SK-N-MC (cell line): Measurements from ENCODE around the gene RTN1.

Experiments used
- DNase-seq: peaks from one replicate; pipeline ENCODE4 v3.0.0-alpha.2; 2011; ENCODE audit warnings: low read depth, low spot score
- H3K27ac ChIP-seq: fragments of 200-600 bp; sonication (generic); 2 replicates; pipeline ENCODE4 v1.5.1; 2016; ENCODE audit warnings: mixed run types
- H3K36me3 ChIP-seq: fragments of 200-600 bp; sonication (generic); 2 replicates; pipeline ENCODE4 v1.6.1; 2017; ENCODE audit warnings: antibody characterized with exemption, low read length, mixed read lengths; ENCODE audit not compliant: insufficient read depth
- H3K4me3 ChIP-seq: fragments of 200-600 bp; sonication (generic); 2 replicates; pipeline ENCODE4 v1.5.1; 2016
- H3K9ac ChIP-seq: fragments of 200-600 bp; sonication (generic); 2 replicates; pipeline ENCODE4 v1.8.0; 2017; ENCODE audit warnings: mixed run types, mixed read lengths; ENCODE audit not compliant: insufficient read length
- H3K9me3 ChIP-seq: fragments of 200-600 bp; sonication (generic); 2 replicates; pipeline ENCODE4 v1.6.1; 2017; ENCODE audit warnings: low read depth, mild to moderate bottlenecking, antibody characterized with exemption, low read length, moderate library complexity, mixed read lengths
- EZH2 ChIP-seq: fragments of 200-600 bp; sonication (generic); IDR thresholded peaks from one replicate; pipeline ENCODE4 v1.6.1; 2017; ENCODE audit warnings: antibody characterized with exemption
- FOXP2 ChIP-seq: optimal IDR thresholded peaks from 2 replicates; pipeline ENCODE3; 2011; ENCODE audit warnings: mild to moderate bottlenecking, moderate library complexity; ENCODE audit not compliant: insufficient read depth; ENCODE audit errors: extremely low read length, control extremely low read depth
- POLR2AphosphoS5 ChIP-seq: IDR thresholded peaks from 2 replicates; pipeline ENCODE4 v1.6.1; 2012; ENCODE audit warnings: mild to moderate bottlenecking, low read depth, low read length, borderline replicate concordance

RTN1 gene

DNA sequence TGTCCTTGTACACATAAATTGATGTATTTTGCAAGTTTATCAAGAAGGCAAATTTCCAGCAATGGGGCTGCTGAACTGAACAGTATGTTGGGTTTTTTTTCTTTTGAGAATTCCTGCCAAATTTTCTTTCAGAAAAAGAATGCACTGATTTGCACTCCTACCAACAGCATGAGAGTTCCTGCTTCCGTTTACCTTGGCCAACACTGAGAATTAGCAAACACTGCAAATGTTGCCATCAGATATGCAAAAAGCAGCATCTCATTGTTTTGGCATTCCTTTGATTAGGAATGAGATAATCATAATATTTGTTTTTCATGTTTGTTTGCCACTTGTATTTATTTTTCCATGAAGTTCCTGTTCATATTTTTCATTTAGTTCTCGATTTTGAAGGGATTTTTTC, 82.4 kb downstream of the RTN1 start:
- Histone ChIP-seq H3K36me3 (no peaks in the 10 kb centered on the region), H3K27ac (no peak overlapping the region), H3K9me3 (no peaks in the 10 kb centered on the region), H3K9ac (no peak overlapping the region), H3K4me3 (no peak overlapping the region)
- no peak for DNase-seq
- TF ChIP-seq EZH2 (no peak), FOXP2 (no peak), POLR2AphosphoS5 (no peak)

DNA sequence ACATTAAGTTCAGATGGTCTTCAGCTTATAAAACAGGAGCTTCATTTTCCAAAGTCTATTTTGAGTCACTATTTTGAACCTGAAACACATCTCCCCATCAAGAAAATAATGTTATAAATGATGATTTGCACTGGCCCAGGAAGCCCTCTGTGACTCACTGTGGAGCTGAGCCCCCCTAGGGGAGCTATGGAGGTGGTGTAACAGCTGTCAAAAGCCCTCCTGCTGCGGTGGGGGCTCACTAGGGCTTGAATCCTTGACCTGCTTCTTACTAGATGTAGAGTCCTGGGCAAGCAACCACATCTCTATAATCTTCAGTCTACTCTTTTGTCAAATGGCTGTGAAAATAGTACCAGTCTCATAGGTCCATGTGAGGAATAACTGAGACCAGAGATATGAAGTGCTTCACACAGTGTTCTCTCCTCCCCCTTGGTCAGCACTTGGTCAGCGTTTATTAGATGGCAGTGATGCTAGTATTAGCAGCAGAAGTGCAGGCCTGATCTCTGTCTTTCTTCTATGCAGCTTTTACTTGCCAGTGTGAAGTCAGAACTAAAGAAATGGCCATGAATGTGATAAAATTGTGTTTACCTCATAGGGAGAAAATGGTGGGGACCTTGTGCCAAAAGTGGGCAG, 83.4 kb downstream of the RTN1 start:
- no peaks in the 10 kb centered on the region for H3K9me3 ChIP-seq
- H3K4me3 ChIP-seq, result no peak overlapping the region
- TF ChIP-seq FOXP2 (no peak), EZH2 (no peak), POLR2AphosphoS5 (no peak)
- H3K36me3 ChIP-seq, result no peaks in the 10 kb centered on the region
- H3K27ac ChIP-seq, result no peak overlapping the region
- no peak overlapping the region for H3K9ac ChIP-seq
- no peak for DNase-seq

DNA sequence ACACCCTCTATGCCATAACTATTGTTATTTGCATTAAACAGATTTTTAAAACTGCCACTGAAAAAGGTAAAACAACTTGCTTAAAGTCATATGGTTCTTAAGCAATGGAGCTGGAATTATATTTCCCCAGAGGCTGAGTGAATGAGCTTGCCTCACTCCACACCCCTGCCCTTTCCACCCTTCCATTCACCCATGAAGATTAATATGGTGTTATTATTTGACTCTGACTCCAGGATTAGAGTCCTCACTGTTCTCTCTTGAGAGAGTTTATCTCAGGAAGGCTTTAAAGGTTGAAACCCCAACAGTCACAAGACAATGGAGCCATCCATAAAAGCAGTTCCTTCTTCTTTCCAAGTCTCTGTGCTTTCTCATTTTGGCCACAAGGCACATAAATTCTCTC, 84.9 kb downstream of the RTN1 start:
- TF ChIP-seq POLR2AphosphoS5 (no peak), FOXP2 (no peak), EZH2 (no peak)
- H3K9ac ChIP-seq, result no peak overlapping the region
- no peak overlapping the region for H3K4me3 ChIP-seq
- DNase-seq, result no peak
- no peaks in the 10 kb centered on the region for H3K36me3 ChIP-seq
- H3K27ac ChIP-seq, result no peak overlapping the region
- no peaks in the 10 kb centered on the region for H3K9me3 ChIP-seq

DNA sequence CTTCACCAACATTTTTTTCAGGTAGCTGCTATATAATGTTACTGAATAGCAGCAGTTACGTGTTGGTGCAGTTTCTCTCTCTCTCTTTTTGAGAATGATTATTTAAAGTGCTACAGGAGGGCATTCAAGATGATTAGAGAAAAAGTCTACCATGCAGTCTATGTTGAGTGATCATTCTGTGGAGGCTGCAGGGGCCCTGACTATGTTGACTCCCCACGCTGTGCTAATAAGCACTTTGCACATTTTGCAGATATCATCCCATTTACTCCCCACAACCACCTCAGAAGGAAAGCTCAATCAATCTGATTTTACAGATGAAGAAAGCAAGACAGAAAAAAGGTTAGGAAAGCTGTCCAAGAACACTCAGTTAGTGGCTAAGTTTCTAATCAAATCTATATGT, 87.8 kb downstream of the RTN1 start:
- Histone ChIP-seq H3K4me3 (no peak overlapping the region), H3K9me3 (no peaks in the 10 kb centered on the region), H3K27ac (no peak overlapping the region), H3K9ac (no peak overlapping the region), H3K36me3 (no peaks in the 10 kb centered on the region)
- DNase-seq, result no peak
- TF ChIP-seq EZH2 (no peak), FOXP2 (no peak), POLR2AphosphoS5 (no peak)

DNA sequence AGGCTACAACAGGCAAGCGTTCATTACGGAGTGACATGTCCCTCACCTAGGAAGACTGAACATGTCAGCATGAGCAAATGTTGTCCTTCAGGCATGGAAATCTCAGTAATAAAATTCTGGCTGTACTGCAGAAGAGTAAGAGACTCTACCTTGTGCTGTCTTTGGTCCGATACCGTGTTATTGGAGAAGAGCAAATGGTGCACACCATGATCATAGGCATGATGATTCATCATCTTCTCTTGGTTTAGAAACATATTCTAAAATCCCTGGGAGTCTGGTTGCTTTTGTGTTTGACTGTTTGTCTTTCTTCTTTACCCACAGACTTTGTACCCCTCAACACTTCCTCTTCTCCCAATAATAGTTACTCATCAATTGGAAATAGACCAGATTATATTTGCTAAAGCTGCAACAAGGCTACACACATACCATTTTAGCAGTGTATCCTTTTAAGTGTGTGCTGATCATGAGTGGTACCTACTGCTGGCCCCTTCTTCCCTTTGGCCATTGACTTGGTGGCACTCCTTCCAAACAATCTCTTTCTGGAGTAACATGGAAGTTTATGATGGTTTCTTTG, 93.5 kb downstream of the RTN1 start:
- Histone ChIP-seq H3K9ac (no peak overlapping the region), H3K36me3 (no peaks in the 10 kb centered on the region), H3K9me3 (no peaks in the 10 kb centered on the region), H3K27ac (no peak overlapping the region), H3K4me3 (no peak overlapping the region)
- no peak for TF ChIP-seq POLR2AphosphoS5
- TF ChIP-seq FOXP2, result no peak
- no peak for TF ChIP-seq EZH2
- no peak for DNase-seq

DNA sequence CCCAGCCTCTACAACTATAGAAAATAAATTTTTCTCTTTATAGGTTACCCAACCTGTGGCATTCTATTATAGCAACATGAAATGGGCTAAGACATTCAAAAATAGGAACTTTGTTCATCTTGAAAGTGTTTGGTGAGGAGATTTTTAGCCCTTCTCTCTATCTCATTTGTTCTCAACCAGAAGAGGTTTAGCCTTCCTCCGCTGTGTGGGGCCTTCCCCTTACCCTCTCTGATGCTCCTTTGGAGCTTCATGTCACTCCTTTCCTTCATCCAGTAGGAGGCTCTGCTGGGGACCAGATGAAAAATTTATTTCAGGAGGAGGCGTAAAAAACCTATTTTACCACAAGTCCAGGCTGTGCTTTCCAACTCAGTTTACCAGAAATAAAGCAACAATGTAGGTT, 94.1 kb downstream of the RTN1 start:
- Histone ChIP-seq H3K27ac (no peak overlapping the region), H3K36me3 (no peaks in the 10 kb centered on the region), H3K9ac (no peak overlapping the region), H3K9me3 (no peaks in the 10 kb centered on the region), H3K4me3 (no peak overlapping the region)
- TF ChIP-seq EZH2 (no peak), POLR2AphosphoS5 (no peak), FOXP2 (no peak)
- DNase-seq, result no peak

DNA sequence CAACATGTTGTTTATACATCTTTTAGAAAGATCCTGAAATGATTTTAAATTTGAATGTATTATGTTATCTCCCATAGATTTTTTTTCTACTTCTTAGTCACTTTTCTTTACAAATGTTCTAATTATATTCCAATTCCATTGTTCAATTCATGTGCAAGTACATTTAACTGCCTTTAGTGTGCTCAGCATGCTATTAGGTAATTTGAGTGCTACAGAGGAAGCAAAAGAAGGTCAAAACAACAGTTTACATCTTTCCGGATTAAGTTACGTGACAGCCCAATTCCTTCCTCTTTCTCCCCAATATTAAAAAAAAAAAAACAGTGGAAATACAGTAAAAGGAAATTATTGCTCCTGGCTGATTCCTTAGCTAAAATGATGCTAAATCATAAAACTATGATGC, 98.3 kb downstream of the RTN1 start:
- TF ChIP-seq EZH2 (no peak), POLR2AphosphoS5 (no peak), FOXP2 (no peak)
- no peak for DNase-seq
- no peaks in the 10 kb centered on the region for H3K36me3 ChIP-seq
- H3K9me3 ChIP-seq, result no peaks in the 10 kb centered on the region
- H3K9ac ChIP-seq, result no peak overlapping the region
- no peak overlapping the region for H3K4me3 ChIP-seq
- H3K27ac ChIP-seq, result no peak overlapping the region

DNA sequence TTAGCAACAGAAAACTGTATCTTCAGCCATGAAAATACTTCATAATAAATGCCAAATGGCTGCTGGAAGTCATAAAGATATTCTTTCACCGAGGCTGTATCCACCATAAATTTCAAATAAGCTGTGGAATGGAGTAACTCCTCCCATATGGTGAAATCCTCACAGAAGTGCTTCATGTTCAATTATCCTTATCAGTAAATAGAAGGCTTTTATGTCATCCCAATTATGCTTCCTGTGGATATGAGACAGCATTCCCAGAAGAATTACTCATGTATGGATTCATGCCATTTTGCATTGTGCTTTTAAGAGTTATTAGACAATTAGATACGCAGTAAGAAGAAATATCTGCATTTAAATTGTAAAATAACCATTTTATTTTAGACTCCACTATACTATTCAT, 99.0 kb downstream of the RTN1 start:
- DNase-seq, result peak; percentile 90
- no peaks in the 10 kb centered on the region for H3K36me3 ChIP-seq
- H3K9me3 ChIP-seq, result no peaks in the 10 kb centered on the region
- TF ChIP-seq FOXP2 (no peak), POLR2AphosphoS5 (peak; percentile 60; the same call in 1 of the 2 replicates), EZH2 (no peak)
- no peak overlapping the region for H3K9ac ChIP-seq
- no peak overlapping the region for H3K27ac ChIP-seq
- H3K4me3 ChIP-seq, result no peak overlapping the region

DNA sequence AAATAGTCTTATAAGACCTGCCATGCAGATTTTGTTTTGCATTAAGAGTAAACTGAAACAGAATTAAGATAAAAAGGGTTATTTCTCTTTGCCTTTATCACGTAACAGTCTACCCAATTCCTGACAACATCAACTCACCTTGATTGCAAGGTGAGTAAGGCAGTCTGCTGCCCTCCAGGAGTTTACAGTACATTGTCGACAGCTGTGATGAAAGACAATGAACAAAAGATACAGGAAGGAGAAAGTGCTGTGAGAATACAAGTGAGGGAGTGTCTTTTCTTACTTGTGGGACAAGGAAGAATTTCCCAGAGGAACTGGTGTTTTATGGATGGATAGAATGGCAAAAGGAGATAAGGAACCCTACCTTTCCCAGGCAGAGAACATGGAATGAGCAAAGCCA, 101.0 kb downstream of the RTN1 start:
- Histone ChIP-seq H3K36me3 (no peaks in the 10 kb centered on the region), H3K9ac (no peak overlapping the region), H3K9me3 (no peaks in the 10 kb centered on the region), H3K27ac (no peak overlapping the region), H3K4me3 (no peak overlapping the region)
- DNase-seq, result no peak
- TF ChIP-seq EZH2 (no peak), FOXP2 (no peak), POLR2AphosphoS5 (no peak)
